ENCODE measurements around the gene PTPRN2.

DNA sequence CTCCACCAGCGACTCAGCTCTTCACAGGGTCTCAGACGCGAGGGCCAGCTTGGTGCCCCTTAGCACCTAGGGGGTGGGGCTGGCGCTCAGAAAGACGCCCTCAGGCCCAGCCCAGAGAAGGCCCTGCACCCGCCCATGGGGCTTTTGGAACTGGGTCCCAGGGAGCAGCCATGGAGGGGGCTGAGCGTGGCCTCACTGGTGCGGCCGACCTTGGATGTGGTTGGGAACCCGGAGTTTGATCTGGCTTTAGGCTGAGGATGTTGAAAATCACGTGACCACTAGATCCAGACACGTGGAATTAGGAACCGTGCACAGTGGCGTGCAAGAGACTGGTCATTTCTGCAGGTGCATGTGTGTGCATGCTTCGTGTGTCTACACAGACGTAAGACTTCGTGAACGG lies 1065.4 kb downstream of the PTPRN2 start:
- TF ChIP-seq FOXK2 (IDR thresholded peaks at IDR 0.05): no peak
- TF ChIP-seq HDGF (IDR thresholded peaks at IDR 0.05; ENCODE audit: borderline replicate concordance): no peak
